A673 (cell line): ENCODE results near the gene SAA4.

ENCODE experiments used
- EZH2 ChIP-seq: fragments of 200-600 bp; sonication (generic); IDR thresholded peaks from 2 replicates; pipeline ENCODE4 v1.6.1; 2017; ENCODE audit warnings: borderline replicate concordance, low read depth, mild to moderate bottlenecking, mixed read lengths, antibody characterized with exemption, low read length; ENCODE audit not compliant: poor library complexity, severe bottlenecking
- TF ChIP-seq, protein P1 (sequence below): fragments of 300-800, 200-600 bp; sonication (generic); conservative IDR thresholded peaks from 2 replicates; pipeline ENCODE4 v1.5.1; 2017; ENCODE audit warnings: low read depth, mild to moderate bottlenecking, antibody characterized with exemption, low read length, moderate library complexity, mixed read lengths

DNA sequence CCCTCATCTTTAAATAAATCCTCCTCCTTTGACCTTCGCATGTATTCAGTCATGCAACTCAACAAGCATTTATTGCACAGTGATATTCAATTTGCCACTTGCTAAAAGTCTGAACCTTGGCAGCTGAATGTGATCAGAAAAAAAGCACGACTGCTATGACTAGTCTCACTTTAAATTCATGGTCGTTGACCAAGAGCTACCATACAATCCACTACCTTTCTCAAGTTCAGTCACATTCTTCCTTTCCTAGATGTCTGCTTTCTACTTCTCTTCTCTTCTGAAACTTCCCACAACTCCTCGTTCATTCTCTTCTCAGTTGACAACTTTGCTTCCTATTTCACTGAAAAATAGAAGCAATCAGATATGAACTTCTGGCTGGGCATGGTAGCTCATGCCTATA lies 27.4 kb upstream of the SAA4 start:
- TF ChIP-seq, protein P1, sequence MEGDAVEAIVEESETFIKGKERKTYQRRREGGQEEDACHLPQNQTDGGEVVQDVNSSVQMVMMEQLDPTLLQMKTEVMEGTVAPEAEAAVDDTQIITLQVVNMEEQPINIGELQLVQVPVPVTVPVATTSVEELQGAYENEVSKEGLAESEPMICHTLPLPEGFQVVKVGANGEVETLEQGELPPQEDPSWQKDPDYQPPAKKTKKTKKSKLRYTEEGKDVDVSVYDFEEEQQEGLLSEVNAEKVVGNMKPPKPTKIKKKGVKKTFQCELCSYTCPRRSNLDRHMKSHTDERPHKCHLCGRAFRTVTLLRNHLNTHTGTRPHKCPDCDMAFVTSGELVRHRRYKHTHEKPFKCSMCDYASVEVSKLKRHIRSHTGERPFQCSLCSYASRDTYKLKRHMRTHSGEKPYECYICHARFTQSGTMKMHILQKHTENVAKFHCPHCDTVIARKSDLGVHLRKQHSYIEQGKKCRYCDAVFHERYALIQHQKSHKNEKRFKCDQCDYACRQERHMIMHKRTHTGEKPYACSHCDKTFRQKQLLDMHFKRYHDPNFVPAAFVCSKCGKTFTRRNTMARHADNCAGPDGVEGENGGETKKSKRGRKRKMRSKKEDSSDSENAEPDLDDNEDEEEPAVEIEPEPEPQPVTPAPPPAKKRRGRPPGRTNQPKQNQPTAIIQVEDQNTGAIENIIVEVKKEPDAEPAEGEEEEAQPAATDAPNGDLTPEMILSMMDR, result no peak
- no peak for TF ChIP-seq EZH2
